Breast epithelium (tissue), 4 donors: ENCODE data around the gene FAM170B. TPM values are rescaled to one million over a fixed set of nuclear protein-coding genes. Genes with fewer than 3 reads are reported as not detected.

ENCODE experiments used
- DNase-seq, 2 donors: peaks; one replicate each; pipeline ENCODE4 v3.0.0-alpha.2; 2019; ENCODE audit warnings: low spot score in 2 of 2
- H3K27ac ChIP-seq, 2 donors: fragments of 200-600 bp; sonication (generic) in 1 of 2; one replicate each; pipeline ENCODE4 v1.5.1; 2016 to 2019; ENCODE audit warnings: mild to moderate bottlenecking in 1 of 2
- H3K27me3 ChIP-seq, 2 donors: fragments of 200-600 bp; sonication (generic) in 1 of 2; one replicate each; pipeline versions ENCODE4 v1.5.1 to v1.6.0; 2017 to 2019; ENCODE audit warnings: control low read depth in 1 of 2, mild to moderate bottlenecking in 1 of 2
- H3K36me3 ChIP-seq: fragments of 200-600 bp; one replicate; pipeline ENCODE4 v1.5.1; 2019
- H3K4me1 ChIP-seq, 2 donors: fragments of 200-600 bp; sonication (generic); one replicate each; pipeline ENCODE4 v1.5.1; 2016 to 2019; ENCODE audit warnings: control low read depth in 1 of 2
- H3K4me3 ChIP-seq, 3 donors: fragments of 200-600 bp; sonication (generic); 1 replicate in 2 of 3; 2 replicates in 1 of 3; pipeline ENCODE4 v1.5.1; 2016 to 2019; ENCODE audit warnings: mild to moderate bottlenecking in 3 of 3, moderate library complexity in 2 of 3
- H3K9me3 ChIP-seq, 2 donors: fragments of 200-600 bp; sonication (generic) in 1 of 2; one replicate each; pipeline ENCODE4 v1.5.1; 2016 to 2019; ENCODE audit warnings: control low read depth in 1 of 2
- POLR2A ChIP-seq: fragments of 450-650 bp; IDR thresholded peaks from one replicate; pipeline ENCODE4 v1.6.1; 2016; ENCODE audit warnings: antibody characterized with exemption, mild to moderate bottlenecking, moderate library complexity
- POLR2AphosphoS5 ChIP-seq, 3 donors: sonication (generic); formaldehyde crosslinking; IDR thresholded peaks; one replicate each; pipeline ENCODE4 v1.6.1; 2017; ENCODE audit warnings: antibody characterized with exemption in 3 of 3
- intact Hi-C: fragments of 100-400 bp; cut with DNase I; formaldehyde crosslinking; loops from one replicate; pipeline ENCODE4 v1.15.1; 2023; ENCODE audit warnings: low total_unique reads
- total RNA-seq, 3 donors: library from RNA; depleted of rRNA; stranded (reverse); fragments of >200 nt; gene quantifications; one replicate each; pipeline ENCODE4 v1.1.0, GENCODE V29; 2016
- TF ChIP-seq, protein P1 (sequence below), 3 donors: fragments of 450-650 bp; IDR thresholded peaks; one replicate each; pipeline ENCODE4 v1.5.1; 2016 to 2017; ENCODE audit warnings: antibody characterized with exemption in 3 of 3, mild to moderate bottlenecking in 3 of 3, moderate library complexity in 3 of 3

Gene FAM170B
- total RNA-seq, 3 donors from 2014 or later: not detected

DNA sequence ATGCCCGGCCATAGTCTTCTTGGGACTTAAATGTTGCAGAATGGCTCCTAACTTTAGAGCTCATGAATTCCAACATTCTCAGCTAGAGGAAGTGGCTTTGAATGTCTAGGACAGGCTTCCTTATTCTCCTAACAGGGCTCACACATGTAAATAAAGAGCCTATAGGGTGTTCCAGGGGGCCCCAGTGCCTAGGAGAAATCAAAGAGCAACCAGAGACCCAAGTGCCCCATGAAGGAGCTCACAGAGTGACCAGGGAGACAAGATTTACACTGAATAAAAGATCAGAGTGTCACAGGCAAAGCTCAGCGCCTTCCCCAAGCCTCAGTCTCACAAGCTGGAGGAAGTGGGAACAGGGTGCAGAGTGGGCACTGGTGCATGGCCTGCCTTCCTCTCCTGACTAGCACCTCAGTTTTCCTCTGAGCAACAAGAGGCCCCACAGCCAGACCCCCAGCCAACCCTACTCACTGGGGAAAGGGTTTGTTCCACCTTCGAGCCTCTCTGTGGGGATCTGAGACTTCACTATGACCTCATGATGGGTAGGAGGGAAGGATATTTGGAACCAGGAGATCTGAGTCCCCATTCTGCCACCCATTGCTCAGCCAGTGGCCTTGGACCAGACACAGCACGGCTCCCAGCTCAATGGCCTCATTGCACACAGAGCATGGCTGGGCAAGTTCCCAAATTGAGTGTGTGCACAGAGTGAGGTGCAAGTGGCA lies 38.4 kb upstream of the FAM170B start:
- H3K27me3 ChIP-seq: no peaks in the 10 kb centered on the region
- intact Hi-C loops: no loop called here
- H3K4me1 ChIP-seq: no peaks in the 10 kb centered on the region
- H3K36me3 ChIP-seq: no peaks in the 10 kb centered on the region
- TF ChIP-seq POLR2A (no peak), POLR2AphosphoS5 (IDR thresholded peaks at IDR 0.05) (no peak)
- TF ChIP-seq, protein P1, sequence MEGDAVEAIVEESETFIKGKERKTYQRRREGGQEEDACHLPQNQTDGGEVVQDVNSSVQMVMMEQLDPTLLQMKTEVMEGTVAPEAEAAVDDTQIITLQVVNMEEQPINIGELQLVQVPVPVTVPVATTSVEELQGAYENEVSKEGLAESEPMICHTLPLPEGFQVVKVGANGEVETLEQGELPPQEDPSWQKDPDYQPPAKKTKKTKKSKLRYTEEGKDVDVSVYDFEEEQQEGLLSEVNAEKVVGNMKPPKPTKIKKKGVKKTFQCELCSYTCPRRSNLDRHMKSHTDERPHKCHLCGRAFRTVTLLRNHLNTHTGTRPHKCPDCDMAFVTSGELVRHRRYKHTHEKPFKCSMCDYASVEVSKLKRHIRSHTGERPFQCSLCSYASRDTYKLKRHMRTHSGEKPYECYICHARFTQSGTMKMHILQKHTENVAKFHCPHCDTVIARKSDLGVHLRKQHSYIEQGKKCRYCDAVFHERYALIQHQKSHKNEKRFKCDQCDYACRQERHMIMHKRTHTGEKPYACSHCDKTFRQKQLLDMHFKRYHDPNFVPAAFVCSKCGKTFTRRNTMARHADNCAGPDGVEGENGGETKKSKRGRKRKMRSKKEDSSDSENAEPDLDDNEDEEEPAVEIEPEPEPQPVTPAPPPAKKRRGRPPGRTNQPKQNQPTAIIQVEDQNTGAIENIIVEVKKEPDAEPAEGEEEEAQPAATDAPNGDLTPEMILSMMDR (IDR thresholded peaks at IDR 0.05): no peak
- H3K4me3 ChIP-seq: no peak overlapping the region
- no peak for DNase-seq
- no peak overlapping the region for H3K27ac ChIP-seq
- H3K9me3 ChIP-seq: no peaks in the 10 kb centered on the region

DNA sequence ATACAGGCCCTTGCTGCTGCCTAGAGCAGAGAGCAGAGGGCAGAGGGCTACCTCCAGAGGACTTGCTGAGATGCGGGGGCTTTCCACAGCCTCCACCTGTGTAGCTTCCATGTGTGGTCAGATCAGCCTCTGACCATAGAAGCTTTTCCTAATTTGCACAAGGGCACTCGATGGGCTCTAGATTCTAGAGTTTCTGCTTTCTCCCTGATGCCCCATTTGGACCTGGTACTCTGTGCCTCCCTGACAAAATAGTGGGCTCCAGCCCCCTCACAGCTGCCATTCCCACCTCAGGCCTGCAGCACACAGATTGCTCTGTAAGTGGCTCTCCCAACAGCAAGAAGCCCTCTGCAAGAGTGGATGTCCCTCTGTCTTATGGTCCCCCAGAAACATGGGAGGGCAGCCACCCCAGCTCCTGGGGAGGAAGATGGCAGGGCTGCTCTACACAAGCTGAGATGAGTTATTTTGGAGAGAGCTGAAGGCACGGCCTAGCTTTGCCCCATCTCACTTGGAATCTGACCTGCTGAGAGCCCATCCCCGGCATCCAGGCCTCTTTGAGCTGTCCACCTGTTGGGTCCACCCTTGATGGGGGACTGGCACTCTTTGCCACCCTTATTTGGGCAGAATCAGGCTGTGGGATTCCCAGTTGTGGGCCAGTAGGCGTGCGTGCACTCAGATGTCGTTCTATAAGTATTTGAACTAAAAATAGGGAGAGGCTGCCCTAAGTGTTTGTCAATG lies 37.7 kb upstream of the FAM170B start:
- H3K4me3 ChIP-seq: no peak overlapping the region
- H3K27ac ChIP-seq: no peak overlapping the region
- H3K27me3 ChIP-seq: no peaks in the 10 kb centered on the region
- no peak for TF ChIP-seq POLR2A
- no peak for TF ChIP-seq POLR2AphosphoS5 (IDR thresholded peaks at IDR 0.05)
- TF ChIP-seq, protein P1 (IDR thresholded peaks at IDR 0.05): no peak
- no peaks in the 10 kb centered on the region for H3K9me3 ChIP-seq
- no peaks in the 10 kb centered on the region for H3K4me1 ChIP-seq
- intact Hi-C loops: no loop called here
- no peak for DNase-seq
- H3K36me3 ChIP-seq: no peaks in the 10 kb centered on the region

DNA sequence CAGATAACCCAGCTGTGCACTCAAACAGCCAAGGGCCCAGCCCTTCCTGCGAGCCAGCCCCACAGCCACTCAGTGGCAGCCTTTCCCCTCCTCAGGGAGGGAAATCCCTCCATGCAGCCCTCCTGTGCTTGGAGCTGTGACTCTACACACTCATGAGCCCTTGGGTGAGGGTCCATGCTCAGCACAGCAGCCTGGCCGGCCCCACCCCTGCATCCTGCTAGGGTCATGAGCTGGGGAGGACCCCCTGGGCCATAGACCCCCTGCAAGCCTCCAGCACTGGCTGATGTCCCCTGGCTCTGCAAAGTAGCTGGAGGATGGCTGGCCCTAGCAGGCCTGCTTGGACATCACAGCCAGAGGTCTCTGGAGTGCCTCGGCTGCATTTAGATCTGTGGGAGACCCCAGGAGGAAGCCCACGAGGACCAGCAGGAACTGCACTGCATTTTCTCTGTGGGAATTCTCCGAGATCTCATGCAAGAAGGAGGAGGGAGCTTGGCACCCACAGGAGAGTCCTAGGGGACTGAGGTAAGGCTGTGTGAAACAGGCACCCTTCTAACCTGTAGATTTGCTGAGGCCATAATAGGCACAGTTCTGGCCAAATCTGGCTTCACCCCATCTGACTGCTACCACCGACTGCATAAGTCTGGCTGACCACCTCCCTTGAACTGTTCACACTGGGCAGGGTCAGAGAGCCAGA lies 37.0 kb upstream of the FAM170B start:
- Histone ChIP-seq H3K27ac (no peak overlapping the region), H3K27me3 (no peaks in the 10 kb centered on the region), H3K9me3 (no peaks in the 10 kb centered on the region), H3K4me3 (no peak overlapping the region), H3K36me3 (no peaks in the 10 kb centered on the region), H3K4me1 (no peaks in the 10 kb centered on the region)
- no peak for DNase-seq
- intact Hi-C loops: no loop called here
- TF ChIP-seq POLR2AphosphoS5 (IDR thresholded peaks at IDR 0.05): no peak
- TF ChIP-seq, protein P1 (IDR thresholded peaks at IDR 0.05): no peak
- TF ChIP-seq POLR2A: no peak

DNA sequence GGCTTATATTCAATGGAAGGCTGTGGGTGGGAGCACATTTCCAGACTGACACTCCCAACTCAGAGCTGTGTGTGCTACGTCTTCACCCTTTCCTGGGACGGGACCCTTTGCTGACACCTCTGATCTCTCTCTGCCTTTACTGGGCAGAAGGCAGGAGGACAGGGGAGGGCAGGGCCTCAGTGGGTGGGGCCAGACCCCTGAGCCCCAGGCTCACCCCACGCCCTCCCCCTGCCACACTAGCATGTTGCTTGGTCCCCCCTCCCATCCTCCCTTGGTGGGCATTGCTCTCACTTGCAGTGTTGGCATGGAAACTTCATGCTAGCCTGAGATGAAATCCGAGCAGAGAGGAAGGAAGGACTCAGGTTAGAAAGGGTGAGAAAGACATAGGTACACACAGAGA lies 36.0 kb upstream of the FAM170B start:
- intact Hi-C loops: no loop called here
- H3K36me3 ChIP-seq: no peaks in the 10 kb centered on the region
- no peaks in the 10 kb centered on the region for H3K4me1 ChIP-seq
- no peak overlapping the region for H3K4me3 ChIP-seq
- no peak for DNase-seq
- H3K27ac ChIP-seq: no peak overlapping the region
- TF ChIP-seq, protein P1 (IDR thresholded peaks at IDR 0.05): no peak
- no peak for TF ChIP-seq POLR2AphosphoS5 (IDR thresholded peaks at IDR 0.05)
- H3K27me3 ChIP-seq: no peaks in the 10 kb centered on the region
- no peaks in the 10 kb centered on the region for H3K9me3 ChIP-seq
